GM12878 (cell line): ENCODE measurements around the gene AHR. TPM values are rescaled to one million over a fixed set of nuclear protein-coding genes. Genes with fewer than 3 reads are reported as not detected.

Experiments
- ATAC-seq: fragments of 200-7000 bp; cut with Tn5 transposase; 3 replicates; pipeline ENCODE4 v1.9.1; 2020; ENCODE audit warnings: mild to moderate bottlenecking, moderate library complexity
- BruUV-seq: library from RNA; stranded (reverse); fragments of 400-500 nt; replicated peaks from 2 replicates; lab custom pipeline; 2021; lab: Mats Ljungman, UMichigan
- CTCF ChIA-PET: fragments of 300-600 bp; sonication (Branson Sonifier 250); formaldehyde crosslinking; extraction: SDS; loops from one replicate; lab custom pipeline; 2021; ENCODE audit warnings: inconsistent platforms; lab: Yijun Ruan, JAX
- POLR2A ChIA-PET: fragments of 350-600 bp; formaldehyde crosslinking; extraction: SDS; loops from one replicate; lab custom pipeline; 2021; ENCODE audit warnings: inconsistent platforms; lab: Charles Lee
- RAD21 ChIA-PET: fragments of 300-600 bp; sonication (Branson Sonifier 250); formaldehyde crosslinking; loops from one replicate; lab custom pipeline; 2023; ENCODE audit warnings: antibody characterized with exemption; ENCODE audit not compliant: unreplicated experiment; lab: Charles Lee
- SMC1A ChIA-PET: fragments of 300-600 bp; sonication (Branson Sonifier 250); formaldehyde crosslinking; loops from one replicate; lab custom pipeline; 2023; ENCODE audit not compliant: unreplicated experiment, uncharacterized antibody; lab: Charles Lee
- DNase-seq: peaks from one replicate; pipeline ENCODE4 v3.0.0-alpha.2; 2011; ENCODE audit warnings: low read depth, low spot score
- FAIRE-seq: peaks from 3 replicates; lab custom pipeline; 2011; peaks lifted over from hg19 to GRCh38; lab: Jason Lieb, UNC
- H2AFZ ChIP-seq: 2 replicates; pipeline ENCODE4 v1.6.0; 2011; ENCODE audit warnings: low read depth, low read length, control low read depth; ENCODE audit not compliant: control insufficient read depth
- H3K27ac ChIP-seq: 2 replicates; pipeline ENCODE4 v1.5.1; 2011; ENCODE audit warnings: control low read depth; ENCODE audit not compliant: control insufficient read depth, insufficient read depth
- H3K27me3 ChIP-seq, 2 experiments: replicated peaks in 1 of 2; 2 replicates each; pipeline versions ENCODE4 v1.6.0 to v1.6.1; 2011; ENCODE audit warnings: low read length in 1 of 2; ENCODE audit not compliant: control insufficient read depth in 2 of 2, insufficient read depth in 2 of 2
- H3K36me3 ChIP-seq, 2 experiments: 2 replicates each; pipeline ENCODE4 v1.5.1; 2011; ENCODE audit warnings: low read length in 1 of 2; ENCODE audit not compliant: control insufficient read depth in 2 of 2, insufficient read depth in 2 of 2
- H3K4me1 ChIP-seq: 2 replicates; pipeline ENCODE4 v1.6.1; 2011; ENCODE audit warnings: mild to moderate bottlenecking, low read length, moderate library complexity, mixed read lengths; ENCODE audit not compliant: control insufficient read depth, insufficient read depth
- H3K4me2 ChIP-seq: 2 replicates; pipeline ENCODE4 v1.6.0; 2011; ENCODE audit warnings: control low read depth; ENCODE audit not compliant: control insufficient read depth, insufficient read depth
- H3K4me3 ChIP-seq: fragments of 200-600 bp; sonication (generic); 2 replicates; pipeline ENCODE4 v1.5.1; 2016
- H3K79me2 ChIP-seq: 2 replicates; pipeline ENCODE4 v1.6.0; 2011; ENCODE audit warnings: low read length; ENCODE audit not compliant: control insufficient read depth, insufficient read depth
- H3K9ac ChIP-seq: 2 replicates; pipeline ENCODE4 v1.8.0; 2011; ENCODE audit warnings: low read length, control low read depth, mixed read lengths; ENCODE audit not compliant: control insufficient read depth, insufficient read depth
- H3K9me3 ChIP-seq: replicated peaks from 3 replicates; pipeline ENCODE4 v1.5.1; 2011; ENCODE audit warnings: mild to moderate bottlenecking, low read length; ENCODE audit not compliant: control insufficient read depth, insufficient read depth
- H4K20me1 ChIP-seq: 2 replicates; pipeline ENCODE4 v1.6.0; 2011; ENCODE audit not compliant: control insufficient read depth, insufficient read depth
- BCL11A ChIP-seq: IDR thresholded peaks from 2 replicates; pipeline ENCODE4 v1.6.1; 2011; ENCODE audit warnings: low read depth, low read length
- BCL3 ChIP-seq: IDR thresholded peaks from 2 replicates; pipeline ENCODE4 v1.6.1; 2011; ENCODE audit warnings: borderline replicate concordance, low read depth, mild to moderate bottlenecking, moderate library complexity, low read length; ENCODE audit not compliant: insufficient read depth, poor library complexity, severe bottlenecking
- CBFB ChIP-seq: IDR thresholded peaks from 2 replicates; pipeline ENCODE4 v1.6.1; 2016; ENCODE audit warnings: antibody characterized with exemption, low read depth
- CEBPB ChIP-seq, 2 experiments: fragments of 150-350 bp in 1 of 2; IDR thresholded peaks; 2 replicates each; pipeline ENCODE4 v1.6.1; 2012 to 2014; ENCODE audit warnings: low read depth in 2 of 2, low read length in 2 of 2, borderline replicate concordance in 1 of 2, inconsistent platforms in 1 of 2
- HCFC1 ChIP-seq: fragments of 150-350 bp; IDR thresholded peaks from 2 replicates; pipeline ENCODE4 v1.6.1; 2014; ENCODE audit warnings: low read length
- IRF4 ChIP-seq: IDR thresholded peaks from 2 replicates; pipeline ENCODE4 v1.6.1; 2011; ENCODE audit warnings: low read depth, low read length
- NR2C1 ChIP-seq: fragments of 450-650 bp; IDR thresholded peaks from 2 replicates; pipeline ENCODE4 v1.6.1; 2017; ENCODE audit warnings: antibody characterized with exemption, mild to moderate bottlenecking, moderate library complexity
- RAD51 ChIP-seq: fragments of 450-650 bp; IDR thresholded peaks from 2 replicates; pipeline ENCODE4 v1.6.1; 2016; ENCODE audit warnings: moderate library complexity, mild to moderate bottlenecking, inconsistent platforms
- RELA ChIP-seq: fragments of 450-650 bp; IDR thresholded peaks from 2 replicates; pipeline ENCODE4 v1.8.0; 2014; ENCODE audit warnings: borderline replicate concordance; ENCODE audit not compliant: partially characterized antibody
- SPI1 ChIP-seq: IDR thresholded peaks from 2 replicates; pipeline ENCODE4 v1.6.1; 2011; ENCODE audit warnings: low read depth, mild to moderate bottlenecking, low read length, moderate library complexity, borderline replicate concordance; ENCODE audit not compliant: insufficient read depth
- STAT3 ChIP-seq: IDR thresholded peaks from 2 replicates; pipeline ENCODE4 v1.6.1; 2011; ENCODE audit warnings: low read depth, low read length, improper control_type of control experiment
- SUPT20H ChIP-seq: IDR thresholded peaks from 2 replicates; pipeline ENCODE4 v1.6.1; 2011; ENCODE audit warnings: low read depth, mild to moderate bottlenecking, low read length, moderate library complexity, borderline replicate concordance; ENCODE audit not compliant: control insufficient read depth
- TBL1XR1 ChIP-seq: IDR thresholded peaks from 2 replicates; pipeline ENCODE4 v1.6.1; 2012; ENCODE audit warnings: low read depth, low read length, improper control_type of control experiment
- TCF12 ChIP-seq: IDR thresholded peaks from 2 replicates; pipeline ENCODE4 v1.6.1; 2011; ENCODE audit warnings: low read depth, mild to moderate bottlenecking, low read length
- YBX1 ChIP-seq: fragments of 450-650 bp; IDR thresholded peaks from 2 replicates; pipeline ENCODE4 v1.6.1; 2016; ENCODE audit warnings: antibody characterized with exemption
- ZNF687 ChIP-seq: fragments of 450-650 bp; IDR thresholded peaks from 2 replicates; pipeline ENCODE4 v1.6.1; 2017; ENCODE audit warnings: mild to moderate bottlenecking, moderate library complexity
- WGBS: methylation state at CpG from one replicate; pipeline ENCODE4 v1.1.6; 2016; ENCODE audit warnings: low lambda C conversion rate; ENCODE audit not compliant: insufficient replicate concordance, insufficient coverage; ENCODE audit errors: missing lambda C conversion rate; 5-methylcytosine and 5-hydroxymethylcytosine counted together
- in situ Hi-C: fragments of 300-500 bp; cut with MboI; formaldehyde crosslinking; loops from 9 replicates; pipeline ENCODE4 v1.14.3; 2018; ENCODE audit warnings: mixed read lengths
- intact Hi-C: fragments of 100-400 bp; cut with micrococcal nuclease; formaldehyde crosslinking; loops from one replicate; pipeline ENCODE4 v1.14.2; 2022; ENCODE audit not compliant: unreplicated experiment
- polyA plus RNA-seq, 11 experiments: library from polyadenylated mRNA; depleted of rRNA in 4 of 11; unstranded in 6 of 11; stranded (reverse) in 5 of 11; fragments of >200 nt; fragmentation: Nextera tagmentation in 4 of 11; fragmentation: Illumina TruSeq in 1 of 11; extraction: Ambion mirVana in 4 of 11; extraction: Trizol in 1 of 11; gene quantifications; 1 replicate in 1 of 11; 2 replicates in 10 of 11; pipeline versions ENCODE4 v1.2.1 to v1.2.3, GENCODE V29; 2011 to 2016; ENCODE audit warnings: inconsistent platforms in 2 of 11, missing spikeins in 2 of 11, low read depth in 1 of 11
- total RNA-seq, 4 experiments: library from RNA; depleted of rRNA in 3 of 4; stranded (reverse); fragments of >200 nt in 3 of 4; fragmentation: Illumina TruSeq in 1 of 4; extraction: Trizol in 1 of 4; gene quantifications; 2 replicates each; pipeline versions ENCODE4 v1.2.1 to v1.2.3, GENCODE V29; 2013 to 2021

Gene AHR
- total and polyA plus RNA-seq, 10 of the 15 experiments (the other 5 are each of a cell fraction or from before 2014, with no cell fraction given): 1.7 to 16.9 (median 4.5) TPM

- TF ChIP-seq SPI1 (no peak), RELA (no peak)
- TF ChIP-seq, all 136 proteins: peak for 0
Observed at GRCh38 chr7:17325364-17325763, 26.9 kb downstream of the AHR start (continued).

GRCh38 chr7:17326378-17326777 is 27.9 kb downstream of the AHR start:
- FAIRE-seq: no peak

More at GRCh38 chr7:17326378-17326777, 27.9 kb downstream of the AHR start:
- Histone ChIP-seq H2AFZ (no peak overlapping the region), H3K79me2 (no peaks in the 10 kb centered on the region), H3K27me3 (no peaks in the 10 kb centered on the region), H3K4me3 (no peak overlapping the region), H3K36me3 (no peaks in the 10 kb centered on the region; a peak in 1 of 4 replicates), H3K9ac (no peak overlapping the region), H4K20me1 (no peaks in the 10 kb centered on the region), H3K4me2 (no peak overlapping the region), H3K9me3 (no peaks in the 10 kb centered on the region), H3K4me1 (no peaks in the 10 kb centered on the region), H3K27ac (no peak overlapping the region)
- POLR2A ChIA-PET: interaction anchor here (0.6 kb wide), 1 partner anchor 143 kb away, joined by 3 read pairs; no protein-coding TSS in a partner anchor
- DNase-seq (no peak), ATAC-seq (no peak)
- 96% methylated on average over 2 of the region's 2 CpGs for WGBS
- CTCF ChIA-PET: interaction anchor here (1.0 to 1.2 kb wide), 4 partner anchors 12 to 343 kb away, joined by 3 to 5 read pairs (median 3); no protein-coding TSS in a partner anchor
- no peak for TF ChIP-seq SUPT20H
- TF ChIP-seq NR2C1: no peak
- TF ChIP-seq HCFC1: no peak
- TF ChIP-seq STAT3: no peak
- no peak for TF ChIP-seq CBFB
- no peak for TF ChIP-seq IRF4
- TF ChIP-seq CEBPB (IDR thresholded peaks at IDR 0.05; ENCODE audit: borderline replicate concordance in 1 of 2, low read depth in 2 of 2, low read length in 2 of 2): no peak
- no peak for TF ChIP-seq TBL1XR1
- no peak for TF ChIP-seq TCF12
- no peak for TF ChIP-seq BCL3
- no peak for TF ChIP-seq BCL11A
- TF ChIP-seq YBX1: no peak
- TF ChIP-seq RAD51: no peak
- no peak for TF ChIP-seq ZNF687
- in situ Hi-C loops (no loop called here), intact Hi-C loops (no loop called here)
- RAD21 ChIA-PET: interaction anchor here (1.0 kb wide), 1 partner anchor 48 kb away, joined by 3 read pairs; no protein-coding TSS in a partner anchor
- no TSS peak for BruUV-seq
- SMC1A ChIA-PET: interaction anchor here (1.2 to 1.3 kb wide), 3 partner anchors 15 to 146 kb away, joined by 3 read pairs; no protein-coding TSS in a partner anchor
